Measurements from ENCODE around the gene CTNNBIP1. TPM values are rescaled to one million over a fixed set of nuclear protein-coding genes. Genes with fewer than 3 reads are reported as not detected.

CTNNBIP1 gene
- polyA plus RNA-seq, 1 donor from 2014 or later: 69.3 TPM

DNA sequence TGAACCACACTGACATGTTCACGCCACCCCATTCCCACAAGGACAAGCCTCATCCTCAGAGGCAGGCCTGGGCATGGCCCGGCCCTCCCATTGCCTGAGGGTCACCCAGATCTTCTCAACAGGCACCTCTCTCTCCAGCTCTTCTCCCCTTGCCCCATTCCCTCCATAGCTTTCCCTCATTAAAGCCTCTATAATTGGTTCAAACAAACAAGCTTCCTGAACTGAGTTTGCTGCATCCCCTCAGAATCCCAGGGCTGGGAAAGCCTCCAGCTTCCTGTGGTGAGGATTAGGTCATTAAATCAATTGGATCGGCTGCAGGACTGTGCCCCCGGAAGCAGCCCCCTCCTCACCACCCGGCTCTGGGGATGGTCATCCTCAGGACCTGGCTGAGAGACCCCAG lies 18.9 kb downstream of the CTNNBIP1 start:
- no peaks in the 10 kb centered on the region for H3K9me3 ChIP-seq (ENCODE audit: low read length)
- H2AFZ ChIP-seq (ENCODE audit: low read depth, low read length): no peak overlapping the region
- no peak for TF ChIP-seq REST (IDR thresholded peaks at IDR 0.05; ENCODE audit: borderline replicate concordance)
- TF ChIP-seq SMC3 (conservative IDR thresholded peaks at IDR 0.05; ENCODE audit: poor library complexity): no peak
- no peak for TF ChIP-seq EP300 (conservative IDR thresholded peaks at IDR 0.05; ENCODE audit: poor library complexity, severe bottlenecking)
- TF ChIP-seq POLR2AphosphoS5 (IDR thresholded peaks at IDR 0.05): no peak
- no peak for TF ChIP-seq TAF1 (IDR thresholded peaks at IDR 0.05; ENCODE audit: low read depth)
- TF ChIP-seq EZH2 (IDR thresholded peaks at IDR 0.05; ENCODE audit: borderline replicate concordance, insufficient read depth, low read length, poor library complexity, severe bottlenecking): no peak
- TF ChIP-seq RAD21 (conservative IDR thresholded peaks at IDR 0.05): no peak
- TF ChIP-seq, protein P1, sequence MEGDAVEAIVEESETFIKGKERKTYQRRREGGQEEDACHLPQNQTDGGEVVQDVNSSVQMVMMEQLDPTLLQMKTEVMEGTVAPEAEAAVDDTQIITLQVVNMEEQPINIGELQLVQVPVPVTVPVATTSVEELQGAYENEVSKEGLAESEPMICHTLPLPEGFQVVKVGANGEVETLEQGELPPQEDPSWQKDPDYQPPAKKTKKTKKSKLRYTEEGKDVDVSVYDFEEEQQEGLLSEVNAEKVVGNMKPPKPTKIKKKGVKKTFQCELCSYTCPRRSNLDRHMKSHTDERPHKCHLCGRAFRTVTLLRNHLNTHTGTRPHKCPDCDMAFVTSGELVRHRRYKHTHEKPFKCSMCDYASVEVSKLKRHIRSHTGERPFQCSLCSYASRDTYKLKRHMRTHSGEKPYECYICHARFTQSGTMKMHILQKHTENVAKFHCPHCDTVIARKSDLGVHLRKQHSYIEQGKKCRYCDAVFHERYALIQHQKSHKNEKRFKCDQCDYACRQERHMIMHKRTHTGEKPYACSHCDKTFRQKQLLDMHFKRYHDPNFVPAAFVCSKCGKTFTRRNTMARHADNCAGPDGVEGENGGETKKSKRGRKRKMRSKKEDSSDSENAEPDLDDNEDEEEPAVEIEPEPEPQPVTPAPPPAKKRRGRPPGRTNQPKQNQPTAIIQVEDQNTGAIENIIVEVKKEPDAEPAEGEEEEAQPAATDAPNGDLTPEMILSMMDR (IDR thresholded peaks at IDR 0.05; ENCODE audit: poor library complexity, severe bottlenecking): no peak
- no peak overlapping the region for H3K4me3 ChIP-seq (ENCODE audit: low read length)
- H3K9me2 ChIP-seq (ENCODE audit: insufficient read depth, low read length): no peaks in the 10 kb centered on the region
- no peaks in the 10 kb centered on the region for H3K27me3 ChIP-seq (ENCODE audit: insufficient read depth, low read depth, low read length)
- no peak overlapping the region for H3K27ac ChIP-seq (ENCODE audit: low read length)
- H3K4me2 ChIP-seq (ENCODE audit: low read length): no peak overlapping the region
- no peaks in the 10 kb centered on the region for H3F3A ChIP-seq (ENCODE audit: insufficient read depth, low read length, poor library complexity, severe bottlenecking)
- no peaks in the 10 kb centered on the region for H3K36me3 ChIP-seq (ENCODE audit: insufficient read depth, low read length)
- H3K9ac ChIP-seq (ENCODE audit: low read length): no peak overlapping the region
- no peaks in the 10 kb centered on the region for H3K79me2 ChIP-seq (replicated peaks; ENCODE audit: insufficient read depth, low read length)
- no peaks in the 10 kb centered on the region for H4K20me1 ChIP-seq (ENCODE audit: insufficient read depth)

GRCh38 chr1:9890224-9890731 lies 19.8 kb downstream of the CTNNBIP1 start:
- Histone ChIP-seq H3K4me2 (ENCODE audit: low read length) (no peak overlapping the region), H3K79me2 (replicated peaks; ENCODE audit: insufficient read depth, low read length) (no peaks in the 10 kb centered on the region), H3K36me3 (ENCODE audit: insufficient read depth, low read length) (no peaks in the 10 kb centered on the region), H2AFZ (ENCODE audit: low read depth, low read length) (no peak overlapping the region), H3K27me3 (ENCODE audit: insufficient read depth, low read depth, low read length) (no peaks in the 10 kb centered on the region), H3K4me3 (ENCODE audit: low read length) (no peak overlapping the region), H3K9me3 (ENCODE audit: low read length) (no peaks in the 10 kb centered on the region), H4K20me1 (ENCODE audit: insufficient read depth) (no peaks in the 10 kb centered on the region), H3K9ac (ENCODE audit: low read length) (no peak overlapping the region), H3K27ac (ENCODE audit: low read length) (no peak overlapping the region), H3F3A (ENCODE audit: insufficient read depth, low read length, poor library complexity, severe bottlenecking) (no peaks in the 10 kb centered on the region), H3K9me2 (ENCODE audit: insufficient read depth, low read length) (no peaks in the 10 kb centered on the region)
- TF ChIP-seq SMC3 (conservative IDR thresholded peaks at IDR 0.05; ENCODE audit: poor library complexity) (no peak), TAF1 (IDR thresholded peaks at IDR 0.05; ENCODE audit: low read depth) (no peak), RAD21 (conservative IDR thresholded peaks at IDR 0.05) (no peak), POLR2AphosphoS5 (IDR thresholded peaks at IDR 0.05) (no peak), EZH2 (IDR thresholded peaks at IDR 0.05; ENCODE audit: borderline replicate concordance, insufficient read depth, low read length, poor library complexity, severe bottlenecking) (no peak), REST (IDR thresholded peaks at IDR 0.05; ENCODE audit: borderline replicate concordance) (no peak), MXI1 (conservative IDR thresholded peaks at IDR 0.05; ENCODE audit: poor library complexity, severe bottlenecking) (no peak), EP300 (conservative IDR thresholded peaks at IDR 0.05; ENCODE audit: poor library complexity, severe bottlenecking) (no peak)
- TF ChIP-seq, protein P1 (IDR thresholded peaks at IDR 0.05; ENCODE audit: poor library complexity, severe bottlenecking): no peak
